Fibroblast of villous mesenchyme (primary cell): ENCODE results near the gene ZFAND6. TPM values are rescaled to one million over a fixed set of nuclear protein-coding genes. Genes with fewer than 3 reads are reported as not detected.

Experiments
- DNase-seq: peaks from one replicate; pipeline ENCODE4 v3.0.0-alpha.2; 2010; ENCODE audit warnings: low read depth
- H3K4me3 ChIP-seq: 2 replicates; pipeline ENCODE4 v1.5.1; 2011; ENCODE audit warnings: low read depth, mild to moderate bottlenecking, low read length
- CTCF ChIP-seq: IDR thresholded peaks from 2 replicates; pipeline ENCODE4 v1.5.1; 2012; ENCODE audit warnings: low read depth, mild to moderate bottlenecking, low read length; ENCODE audit not compliant: insufficient read depth
- total RNA-seq: library from RNA; depleted of rRNA; stranded (reverse); fragments of >200 nt; gene quantifications from 2 replicates; pipeline ENCODE4 v1.2.3, GENCODE V29; 2012

The ZFAND6 gene
- total RNA-seq, 1 donor, result 123 TPM

DNA sequence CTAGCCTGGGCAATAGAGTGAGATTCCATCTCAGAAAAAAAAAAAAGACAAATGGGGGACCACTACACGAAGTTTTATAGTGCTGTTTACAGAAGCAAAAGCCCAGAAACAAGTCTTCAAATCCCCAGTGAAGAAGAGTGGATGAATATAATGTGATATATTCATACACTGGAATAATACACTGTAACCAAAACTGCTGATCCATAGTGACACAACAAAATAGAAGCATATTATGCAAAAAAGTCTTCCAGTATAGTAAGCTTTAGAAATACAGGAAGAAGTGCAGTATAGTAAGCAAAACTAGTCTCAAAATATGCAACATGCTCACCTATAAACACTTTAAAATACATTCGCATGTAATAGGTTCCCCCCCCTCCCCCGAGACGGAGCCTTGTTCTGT lies 81.4 kb downstream of the ZFAND6 start:
- TF ChIP-seq CTCF, result no peak
- no peak for DNase-seq
- H3K4me3 ChIP-seq, result no peak overlapping the region

GRCh38 chr15:80141916-80142598 lies 82.6 kb downstream of the ZFAND6 start:
- TF ChIP-seq CTCF, result no peak
- DNase-seq, result no peak
- H3K4me3 ChIP-seq, result no peak overlapping the region

DNA sequence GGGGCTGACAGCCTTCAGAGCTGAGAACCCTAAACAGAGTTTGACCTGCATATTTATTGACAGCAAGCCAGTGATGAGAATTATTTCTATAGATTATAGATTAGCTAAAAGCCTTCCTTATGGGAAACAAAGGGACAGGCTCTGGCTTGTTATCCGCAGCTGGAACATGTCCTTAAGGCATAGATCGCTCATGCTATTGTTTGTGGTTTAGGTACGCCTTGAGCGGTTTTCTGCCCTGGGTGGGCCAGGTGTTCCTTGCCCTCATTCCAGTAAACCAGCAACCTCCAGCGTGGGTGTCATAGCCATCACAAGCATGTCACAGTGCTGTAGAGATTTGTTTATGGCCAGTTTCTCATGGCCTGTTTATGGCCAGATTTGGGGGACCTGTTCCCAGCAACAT lies 83.2 kb downstream of the ZFAND6 start:
- TF ChIP-seq CTCF, result no peak
- no peak for DNase-seq
- H3K4me3 ChIP-seq, result no peak overlapping the region

- H3K4me3 ChIP-seq, result no peak overlapping the region
- no peak for TF ChIP-seq CTCF
- no peak for DNase-seq
Measured at GRCh38 chr15:80151148-80151547, 91.7 kb downstream of the ZFAND6 start.

- no peak for TF ChIP-seq CTCF
- DNase-seq, result no peak
- H3K4me3 ChIP-seq, result no peak overlapping the region
Measured at GRCh38 chr15:80151576-80151975, 92.1 kb downstream of the ZFAND6 start.

- peak overlapping the region; percentile 83 for H3K4me3 ChIP-seq
- TF ChIP-seq CTCF, result no peak
- DNase-seq, result peak; percentile 97
Measured at GRCh38 chr15:80152180-80152895, 92.9 kb downstream of the ZFAND6 start.
